Measurements from ENCODE around the gene SLC6A5. TPM values are rescaled to one million over a fixed set of nuclear protein-coding genes. Genes with fewer than 3 reads are reported as not detected.

SLC6A5 gene
- polyA plus RNA-seq, 6 donors from 2014 or later: not detected

DNA sequence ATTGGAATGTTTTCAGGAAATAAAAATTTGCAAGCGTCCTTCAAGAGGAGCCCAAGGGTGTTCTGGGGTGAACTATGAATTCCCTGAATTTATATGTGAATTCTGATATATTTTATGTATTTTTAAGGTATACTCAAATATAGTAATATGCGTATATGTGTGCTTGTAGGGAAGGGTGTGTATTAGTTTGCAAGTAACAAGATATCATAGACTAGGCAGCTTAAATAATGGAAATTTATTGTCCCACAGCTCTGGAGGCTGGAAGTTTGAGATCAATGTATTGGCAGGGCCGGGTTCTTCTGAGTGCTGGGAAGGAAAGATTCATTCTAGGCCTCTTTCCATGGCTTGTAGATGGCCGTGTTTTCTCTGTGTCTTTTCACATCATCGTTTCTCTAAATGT, 16.2 kb upstream of the SLC6A5 start:
- ATAC-seq (ENCODE audit: low read depth in 2 of 2) (no peak), DNase-seq (no peak)
- H3K27me3 Mint-ChIP-seq: peaks cover 5 to 20% (median 13%) of the 10 kb centered on the region in 3 donors
- H3K27ac Mint-ChIP-seq: peak overlapping the region in 1 of 6 donors; percentile 5
- no peak overlapping the region for H3K4me3 Mint-ChIP-seq
- no peaks in the 10 kb centered on the region for H3K36me3 Mint-ChIP-seq
- H3K9me3 Mint-ChIP-seq: peaks cover 0 to 4% (median 4%) of the 10 kb centered on the region in 7 donors
- H3K4me1 Mint-ChIP-seq: no peaks in the 10 kb centered on the region

- peaks cover 10 to 31% (median 20%) of the 10 kb centered on the region in 3 donors for H3K27me3 Mint-ChIP-seq
- DNase-seq (no peak), ATAC-seq (ENCODE audit: low read depth in 2 of 2) (no peak)
- H3K9me3 Mint-ChIP-seq: peaks cover 0 to 7% (median 3%) of the 10 kb centered on the region in 7 donors
- no peak overlapping the region for H3K4me3 Mint-ChIP-seq
- no peak overlapping the region for H3K27ac Mint-ChIP-seq
- H3K36me3 Mint-ChIP-seq: peaks cover 0 to 6% of the 10 kb centered on the region in 2 donors
- no peaks in the 10 kb centered on the region for H3K4me1 Mint-ChIP-seq
Observed at GRCh38 chr11:20584093-20584774, 15.2 kb upstream of the SLC6A5 start.

DNA sequence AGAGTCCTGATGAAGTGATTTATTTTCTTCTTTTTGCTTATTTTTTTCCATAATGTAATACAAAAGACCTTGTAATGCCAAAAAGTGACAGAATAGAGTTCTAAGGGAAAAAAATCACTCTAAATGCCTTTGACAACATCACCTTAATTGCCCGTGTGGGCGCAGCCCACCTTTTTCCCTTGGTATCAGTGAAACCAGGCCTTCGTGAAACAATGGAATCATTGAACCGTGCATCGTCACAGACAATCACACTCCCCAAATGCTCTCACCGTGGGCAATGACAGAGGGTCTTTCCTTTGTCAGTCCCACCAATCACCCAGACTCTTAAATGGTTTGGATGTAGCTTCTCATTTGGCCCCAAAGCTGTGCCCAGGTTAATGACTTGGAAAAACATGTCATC, 9.6 kb upstream of the SLC6A5 start:
- Mint-ChIP-seq H3K27me3 (peaks cover 33 to 50% (median 35%) of the 10 kb centered on the region in 3 donors), H3K9me3 (peaks cover 0 to 10% (median 1%) of the 10 kb centered on the region in 7 donors), H3K4me3 (no peak overlapping the region), H3K27ac (no peak overlapping the region), H3K4me1 (no peaks in the 10 kb centered on the region), H3K36me3 (peaks cover 0 to 8% of the 10 kb centered on the region in 2 donors)
- ATAC-seq (ENCODE audit: low read depth in 2 of 2): no peak
- no peak for DNase-seq

- Mint-ChIP-seq H3K9me3 (peaks cover 0 to 10% (median 2%) of the 10 kb centered on the region in 7 donors), H3K27ac (no peak overlapping the region), H3K36me3 (peaks cover 0 to 8% of the 10 kb centered on the region in 2 donors), H3K4me3 (no peak overlapping the region), H3K4me1 (no peaks in the 10 kb centered on the region), H3K27me3 (peaks cover 37 to 56% (median 41%) of the 10 kb centered on the region in 3 donors)
- DNase-seq (no peak), ATAC-seq (ENCODE audit: low read depth in 2 of 2) (no peak)
Observed at GRCh38 chr11:20590381-20590780, 9.0 kb upstream of the SLC6A5 start.

GRCh38 chr11:20592741-20593140, 6.7 kb upstream of the SLC6A5 start:
- no peak overlapping the region for H3K27ac Mint-ChIP-seq
- H3K27me3 Mint-ChIP-seq: peaks cover 45 to 75% (median 54%) of the 10 kb centered on the region in 3 donors
- H3K4me1 Mint-ChIP-seq: peaks cover 4 to 6% (median 5%) of the 10 kb centered on the region in 3 donors
- peaks cover 6 to 8% of the 10 kb centered on the region in 2 donors for H3K36me3 Mint-ChIP-seq
- ATAC-seq (ENCODE audit: low read depth in 2 of 2): no peak
- peaks cover 0 to 8% (median 2%) of the 10 kb centered on the region in 7 donors for H3K9me3 Mint-ChIP-seq
- DNase-seq: no peak
- H3K4me3 Mint-ChIP-seq: no peak overlapping the region

GRCh38 chr11:20594274-20595061, 4.9 kb upstream of the SLC6A5 start:
- Mint-ChIP-seq H3K4me1 (peaks cover 4 to 6% (median 5%) of the 10 kb centered on the region in 3 donors), H3K9me3 (peaks cover 0 to 4% (median 3%) of the 10 kb centered on the region in 7 donors), H3K4me3 (no peak overlapping the region), H3K27me3 (peaks cover 45 to 73% (median 56%) of the 10 kb centered on the region in 3 donors), H3K36me3 (peaks cover under 1 to 10% of the 10 kb centered on the region in 2 donors), H3K27ac (no peak overlapping the region)
- DNase-seq: no peak
- ATAC-seq (ENCODE audit: low read depth in 2 of 2): no peak

DNA sequence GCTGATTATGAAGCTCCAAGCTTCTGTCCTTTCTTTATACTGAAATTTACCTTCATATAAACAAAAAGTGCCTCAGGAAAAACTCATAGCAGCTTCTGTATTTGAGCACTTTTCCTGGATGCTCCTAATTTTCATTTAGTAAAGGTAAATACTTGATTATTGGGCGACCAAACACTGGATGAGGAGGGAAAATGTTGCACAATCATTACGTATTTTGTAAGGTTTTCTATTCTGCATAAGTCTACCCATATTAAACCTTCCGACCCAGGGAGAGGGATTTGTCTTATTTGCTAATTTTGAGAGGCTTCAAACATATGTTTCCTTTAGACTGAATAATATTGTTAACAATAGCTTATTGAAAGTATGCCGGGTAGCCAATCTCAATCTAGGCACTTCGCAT, 4.3 kb upstream of the SLC6A5 start:
- ATAC-seq (ENCODE audit: low read depth in 2 of 2): no peak
- peaks cover 4 to 6% (median 5%) of the 10 kb centered on the region in 3 donors for H3K4me1 Mint-ChIP-seq
- peaks cover 49 to 74% (median 61%) of the 10 kb centered on the region in 3 donors for H3K27me3 Mint-ChIP-seq
- H3K27ac Mint-ChIP-seq: no peak overlapping the region
- H3K4me3 Mint-ChIP-seq: no peak overlapping the region
- H3K9me3 Mint-ChIP-seq: peaks cover 2 to 10% (median 3%) of the 10 kb centered on the region in 7 donors
- H3K36me3 Mint-ChIP-seq: peaks cover 0 to 17% of the 10 kb centered on the region in 2 donors
- no peak for DNase-seq

- H3K9me3 Mint-ChIP-seq: peaks cover 3 to 15% (median 4%) of the 10 kb centered on the region in 7 donors
- peak overlapping the region in 1 of 8 donors; percentile 54 for H3K4me3 Mint-ChIP-seq
- ATAC-seq (ENCODE audit: low read depth in 2 of 2) (no peak), DNase-seq (no peak)
- peaks cover 59 to 85% (median 69%) of the 10 kb centered on the region in 3 donors for H3K27me3 Mint-ChIP-seq
- peak overlapping the region in 3 of 6 donors; percentile 27 to 86 (median 80) for H3K27ac Mint-ChIP-seq
- H3K36me3 Mint-ChIP-seq: peaks cover 0 to 21% of the 10 kb centered on the region in 2 donors
- peaks cover 4 to 6% (median 5%) of the 10 kb centered on the region in 3 donors for H3K4me1 Mint-ChIP-seq
Observed at GRCh38 chr11:20596205-20597153, 2.9 kb upstream of the SLC6A5 start.

GRCh38 chr11:20597154-20597679, 2.2 kb upstream of the SLC6A5 start:
- ATAC-seq (ENCODE audit: low read depth in 2 of 2) (no peak), DNase-seq (no peak)
- peak overlapping the region in 1 of 8 donors; percentile 20 for H3K4me3 Mint-ChIP-seq
- peaks cover 3 to 15% (median 5%) of the 10 kb centered on the region in 7 donors for H3K9me3 Mint-ChIP-seq
- peaks cover 4 to 6% (median 5%) of the 10 kb centered on the region in 3 donors for H3K4me1 Mint-ChIP-seq
- H3K27me3 Mint-ChIP-seq: peaks cover 64 to 84% (median 72%) of the 10 kb centered on the region in 3 donors
- peaks cover 0 to 21% of the 10 kb centered on the region in 2 donors for H3K36me3 Mint-ChIP-seq
- peak overlapping the region in 2 of 6 donors; percentile 80 to 86 for H3K27ac Mint-ChIP-seq

DNA sequence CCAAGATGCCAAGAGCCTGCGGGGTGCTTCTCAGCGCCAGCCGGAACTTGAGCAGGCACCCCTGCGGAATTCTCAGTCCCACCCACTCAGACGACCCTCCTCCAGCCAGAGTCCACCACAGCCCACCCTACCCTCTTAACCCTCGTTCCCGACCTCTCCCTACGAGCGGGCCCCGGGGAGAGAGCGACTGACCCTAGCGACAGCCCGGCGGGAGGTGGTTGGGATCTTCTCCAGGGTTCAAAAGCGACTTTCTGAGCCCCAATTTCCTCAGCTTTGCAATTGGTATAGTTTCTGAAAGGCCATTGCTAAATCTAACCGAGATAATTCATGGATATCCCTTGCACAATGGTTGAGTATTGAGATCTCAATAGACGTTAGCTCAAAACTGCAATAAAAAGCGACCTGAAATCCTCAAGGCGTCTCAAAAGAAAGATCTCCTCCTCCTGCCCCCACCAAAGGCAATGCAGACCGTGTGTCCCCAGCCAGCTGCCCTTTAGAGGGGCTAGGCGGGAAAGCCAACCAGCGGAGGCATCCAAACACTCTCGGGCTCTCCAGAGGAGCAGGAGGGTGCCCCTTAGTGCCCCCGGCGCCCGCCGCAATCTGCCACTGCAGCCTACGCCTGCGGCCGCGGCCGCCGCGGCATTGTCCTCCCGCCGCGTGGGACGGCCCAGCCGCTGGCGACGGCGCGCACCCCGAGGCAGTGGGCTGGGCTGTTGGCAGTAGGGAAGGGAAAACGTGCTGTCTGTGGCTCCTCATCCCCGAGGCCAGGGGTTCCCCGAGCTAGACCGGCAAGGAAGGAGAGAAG, 1.5 kb upstream of the SLC6A5 start:
- Mint-ChIP-seq H3K36me3 (peaks cover 0 to 21% of the 10 kb centered on the region in 2 donors), H3K4me1 (peaks cover 4 to 6% (median 5%) of the 10 kb centered on the region in 3 donors), H3K4me3 (peak overlapping the region in 1 of 8 donors; percentile 48), H3K27ac (no peak overlapping the region), H3K9me3 (peaks cover 3 to 15% (median 5%) of the 10 kb centered on the region in 7 donors), H3K27me3 (peaks cover 71 to 91% (median 74%) of the 10 kb centered on the region in 3 donors)
- no peak for DNase-seq
- ATAC-seq (ENCODE audit: low read depth in 2 of 2): no peak

DNA sequence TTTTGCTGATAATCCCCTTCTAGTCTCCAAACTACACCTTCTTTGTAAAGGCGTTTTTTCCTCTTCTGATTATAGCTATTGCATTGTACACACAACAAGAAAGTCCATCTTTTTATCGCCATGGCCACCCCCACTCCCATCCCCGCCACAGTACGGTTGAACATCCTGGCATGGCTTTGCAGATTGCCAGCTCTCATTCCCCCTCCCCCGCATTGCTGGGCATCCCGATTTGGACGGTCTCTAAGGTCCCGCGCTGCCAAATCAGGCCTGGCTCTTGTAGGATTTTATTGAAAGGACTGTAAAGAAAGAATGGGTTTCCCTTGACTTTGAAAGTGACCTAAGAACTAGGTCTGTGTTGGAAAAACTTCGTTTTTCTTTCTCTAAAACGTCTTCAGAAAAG, 916 bp upstream of the SLC6A5 start:
- H3K9me3 Mint-ChIP-seq: peaks cover 3 to 15% (median 5%) of the 10 kb centered on the region in 7 donors
- H3K27ac Mint-ChIP-seq: no peak overlapping the region
- peaks cover 0 to 21% of the 10 kb centered on the region in 2 donors for H3K36me3 Mint-ChIP-seq
- H3K4me1 Mint-ChIP-seq: peaks cover 4 to 6% (median 5%) of the 10 kb centered on the region in 3 donors
- DNase-seq (no peak), ATAC-seq (ENCODE audit: low read depth in 2 of 2) (no peak)
- H3K4me3 Mint-ChIP-seq: peak overlapping the region in 1 of 8 donors; percentile 48
- H3K27me3 Mint-ChIP-seq: peaks cover 74 to 92% (median 77%) of the 10 kb centered on the region in 3 donors

- peaks cover 3 to 15% (median 5%) of the 10 kb centered on the region in 7 donors for H3K9me3 Mint-ChIP-seq
- DNase-seq (no peak), ATAC-seq (ENCODE audit: low read depth in 2 of 2) (no peak)
- peak overlapping the region in 1 of 6 donors; percentile 5 for H3K27ac Mint-ChIP-seq
- H3K4me1 Mint-ChIP-seq: peaks cover 4 to 9% (median 5%) of the 10 kb centered on the region in 3 donors
- H3K4me3 Mint-ChIP-seq: peak overlapping the region in 1 of 8 donors; percentile 10
- peaks cover 0 to 21% of the 10 kb centered on the region in 2 donors for H3K36me3 Mint-ChIP-seq
- H3K27me3 Mint-ChIP-seq: peaks cover 73 to 92% (median 75%) of the 10 kb centered on the region in 3 donors
Observed at GRCh38 chr11:20600020-20600346, 575 bp downstream of the SLC6A5 start.

All from naive B cell (primary cell).